RWPE2 (cell line): ENCODE data around the gene BEND3.
"Not testable (repeated sequence)": the region's sequence is repeated elsewhere in the genome, so short reads cannot be mapped to it uniquely, and the experiment has no call there.

Source experiments
- ATAC-seq: fragments of 200-7000 bp; cut with Tn5 transposase; 3 replicates; pipeline ENCODE4 v1.9.1; 2021; ENCODE audit warnings: low read depth
- DNase-seq: peaks from one replicate; pipeline ENCODE4 v3.0.0-alpha.2; 2020; ENCODE audit warnings: low spot score
- H3K27ac ChIP-seq: fragments of 450-650 bp; 2 replicates; pipeline ENCODE4 v1.5.1; 2017; ENCODE audit warnings: mild to moderate bottlenecking; ENCODE audit not compliant: poor library complexity, severe bottlenecking
- H3K27me3 ChIP-seq: fragments of 250-450 bp; sonication (Bioruptor Pico); 2 replicates; pipeline ENCODE4 v1.5.1; 2021; ENCODE audit warnings: mild to moderate bottlenecking, moderate library complexity; ENCODE audit not compliant: insufficient read depth, poor library complexity, severe bottlenecking
- H3K36me3 ChIP-seq: fragments of 250-450 bp; sonication (Bioruptor Pico); 2 replicates; pipeline ENCODE4 v1.5.1; 2020; ENCODE audit warnings: low read depth, mild to moderate bottlenecking, moderate library complexity
- H3K4me1 ChIP-seq: fragments of 250-450 bp; sonication (Bioruptor Pico); 2 replicates; pipeline ENCODE4 v1.5.1; 2021; ENCODE audit warnings: mild to moderate bottlenecking, moderate library complexity; ENCODE audit not compliant: insufficient read depth, poor library complexity, severe bottlenecking
- H3K4me3 ChIP-seq: fragments of 250-450 bp; sonication (Bioruptor Pico); 2 replicates; pipeline ENCODE4 v1.5.1; 2021; ENCODE audit warnings: mild to moderate bottlenecking, moderate library complexity; ENCODE audit not compliant: severe bottlenecking
- H3K9me3 ChIP-seq: fragments of 250-450 bp; sonication (Bioruptor Pico); 2 replicates; pipeline ENCODE4 v1.5.1; 2021; ENCODE audit warnings: mild to moderate bottlenecking, moderate library complexity; ENCODE audit not compliant: severe bottlenecking
- CTCF ChIP-seq: fragments of 450-650 bp; IDR thresholded peaks from one replicate; pipeline ENCODE4 v1.5.1; 2017; ENCODE audit warnings: mild to moderate bottlenecking, moderate library complexity; ENCODE audit not compliant: poor library complexity, severe bottlenecking

BEND3 gene

GRCh38 chr6:107102414-107102805 is 12.9 kb downstream of the BEND3 start:
- ATAC-seq (no peak), DNase-seq (no peak)
- Histone ChIP-seq H3K27me3 (no peaks in the 10 kb centered on the region), H3K27ac (no peak overlapping the region), H3K4me1 (no peaks in the 10 kb centered on the region), H3K4me3 (no peak overlapping the region), H3K36me3 (no peaks in the 10 kb centered on the region), H3K9me3 (no peaks in the 10 kb centered on the region)
- TF ChIP-seq CTCF: no peak

GRCh38 chr6:107101686-107102413 is 13.5 kb downstream of the BEND3 start:
- Histone ChIP-seq H3K4me3 (no peak overlapping the region), H3K36me3 (no peaks in the 10 kb centered on the region), H3K4me1 (no peaks in the 10 kb centered on the region), H3K27ac (no peak overlapping the region), H3K27me3 (no peaks in the 10 kb centered on the region), H3K9me3 (no peaks in the 10 kb centered on the region)
- ATAC-seq (no peak), DNase-seq (no peak)
- no peak for TF ChIP-seq CTCF

GRCh38 chr6:107101211-107101610 is 14.1 kb downstream of the BEND3 start:
- H3K9me3 ChIP-seq: no peaks in the 10 kb centered on the region
- H3K27me3 ChIP-seq: no peaks in the 10 kb centered on the region
- no peak overlapping the region for H3K27ac ChIP-seq
- H3K36me3 ChIP-seq: no peaks in the 10 kb centered on the region
- H3K4me3 ChIP-seq: no peak overlapping the region
- ATAC-seq (no peak), DNase-seq (no peak)
- no peaks in the 10 kb centered on the region for H3K4me1 ChIP-seq
- TF ChIP-seq CTCF: no peak

GRCh38 chr6:107098436-107099307 is 16.6 kb downstream of the BEND3 start:
- no peak for DNase-seq
- peaks cover 6% of the 10 kb centered on the region; the same call in 1 of the 2 replicates for H3K36me3 ChIP-seq
- H3K27me3 ChIP-seq: no peaks in the 10 kb centered on the region
- no peak overlapping the region for H3K27ac ChIP-seq
- TF ChIP-seq CTCF: no peak
- no peaks in the 10 kb centered on the region for H3K4me1 ChIP-seq
- no peak overlapping the region for H3K4me3 ChIP-seq
- no peaks in the 10 kb centered on the region for H3K9me3 ChIP-seq
- no peak for ATAC-seq

- H3K36me3 ChIP-seq, H3K4me3 ChIP-seq, ATAC-seq, DNase-seq, H3K27me3 ChIP-seq, H3K9me3 ChIP-seq, H3K4me1 ChIP-seq, H3K27ac ChIP-seq: not testable (repeated sequence)
Measured at GRCh38 chr6:107084459-107084858, 30.9 kb downstream of the BEND3 start.
